ENCODE data around the gene FAXC.

FAXC gene

GRCh38 chr6:99333068-99333467, 16.4 kb downstream of the FAXC start:
- peaks cover 4% of the 10 kb centered on the region for H3K4me1 ChIP-seq (ENCODE audit: control insufficient read depth, insufficient read depth, low read length)
- H3K27me3 ChIP-seq (ENCODE audit: control insufficient read depth, insufficient read depth, low read length), result no peaks in the 10 kb centered on the region
- H3K4me3 ChIP-seq (ENCODE audit: low read length), result no peak overlapping the region
- H3K36me3 ChIP-seq (ENCODE audit: control insufficient read depth, insufficient read depth, low read length), result no peaks in the 10 kb centered on the region
- H3K9ac ChIP-seq (ENCODE audit: low read length), result no peak overlapping the region
- H3K27ac ChIP-seq (ENCODE audit: low read depth, low read length), result no peak overlapping the region

GRCh38 chr6:99331531-99331930, 17.9 kb downstream of the FAXC start:
- no peak overlapping the region for H3K4me3 ChIP-seq (ENCODE audit: low read length)
- H3K9ac ChIP-seq (ENCODE audit: low read length), result no peak overlapping the region
- no peak overlapping the region for H3K27ac ChIP-seq (ENCODE audit: low read depth, low read length)
- no peaks in the 10 kb centered on the region for H3K36me3 ChIP-seq (ENCODE audit: control insufficient read depth, insufficient read depth, low read length)
- peaks cover 4% of the 10 kb centered on the region for H3K4me1 ChIP-seq (ENCODE audit: control insufficient read depth, insufficient read depth, low read length)
- no peaks in the 10 kb centered on the region for H3K27me3 ChIP-seq (ENCODE audit: control insufficient read depth, insufficient read depth, low read length)

- H3K9ac ChIP-seq (ENCODE audit: low read length), result no peak overlapping the region
- no peaks in the 10 kb centered on the region for H3K27me3 ChIP-seq (ENCODE audit: control insufficient read depth, insufficient read depth, low read length)
- peaks cover 4% of the 10 kb centered on the region for H3K4me1 ChIP-seq (ENCODE audit: control insufficient read depth, insufficient read depth, low read length)
- H3K36me3 ChIP-seq (ENCODE audit: control insufficient read depth, insufficient read depth, low read length), result no peaks in the 10 kb centered on the region
- no peak overlapping the region for H3K27ac ChIP-seq (ENCODE audit: low read depth, low read length)
- H3K4me3 ChIP-seq (ENCODE audit: low read length), result no peak overlapping the region
These were observed 19.3 kb downstream of the FAXC start for GRCh38 chr6:99330159-99330558.

- Histone ChIP-seq H3K4me3 (ENCODE audit: low read length) (no peak overlapping the region), H3K9ac (ENCODE audit: low read length) (no peak overlapping the region), H3K27ac (ENCODE audit: low read depth, low read length) (no peak overlapping the region), H3K27me3 (ENCODE audit: control insufficient read depth, insufficient read depth, low read length) (no peaks in the 10 kb centered on the region), H3K4me1 (ENCODE audit: control insufficient read depth, insufficient read depth, low read length) (no peaks in the 10 kb centered on the region), H3K36me3 (ENCODE audit: control insufficient read depth, insufficient read depth, low read length) (no peaks in the 10 kb centered on the region)
These were observed 24.5 kb downstream of the FAXC start for GRCh38 chr6:99324996-99325395.

- no peak overlapping the region for H3K9ac ChIP-seq (ENCODE audit: low read length)
- H3K27ac ChIP-seq (ENCODE audit: low read depth, low read length), result no peak overlapping the region
- H3K4me3 ChIP-seq (ENCODE audit: low read length), result no peak overlapping the region
- H3K4me1 ChIP-seq (ENCODE audit: control insufficient read depth, insufficient read depth, low read length), result no peaks in the 10 kb centered on the region
- H3K27me3 ChIP-seq (ENCODE audit: control insufficient read depth, insufficient read depth, low read length), result no peaks in the 10 kb centered on the region
- no peaks in the 10 kb centered on the region for H3K36me3 ChIP-seq (ENCODE audit: control insufficient read depth, insufficient read depth, low read length)
These were observed 30.9 kb downstream of the FAXC start for GRCh38 chr6:99318566-99318965.

- Histone ChIP-seq H3K4me3 (ENCODE audit: low read length) (no peak overlapping the region), H3K27me3 (ENCODE audit: control insufficient read depth, insufficient read depth, low read length) (no peaks in the 10 kb centered on the region), H3K4me1 (ENCODE audit: control insufficient read depth, insufficient read depth, low read length) (no peaks in the 10 kb centered on the region), H3K27ac (ENCODE audit: low read depth, low read length) (no peak overlapping the region), H3K9ac (ENCODE audit: low read length) (no peak overlapping the region), H3K36me3 (ENCODE audit: control insufficient read depth, insufficient read depth, low read length) (no peaks in the 10 kb centered on the region)
These were observed 37.1 kb downstream of the FAXC start for GRCh38 chr6:99312354-99312753.

GRCh38 chr6:99310553-99310952, 38.9 kb downstream of the FAXC start:
- no peaks in the 10 kb centered on the region for H3K27me3 ChIP-seq (ENCODE audit: control insufficient read depth, insufficient read depth, low read length)
- H3K36me3 ChIP-seq (ENCODE audit: control insufficient read depth, insufficient read depth, low read length), result peaks cover 4% of the 10 kb centered on the region
- H3K9ac ChIP-seq (ENCODE audit: low read length), result no peak overlapping the region
- no peak overlapping the region for H3K4me3 ChIP-seq (ENCODE audit: low read length)
- no peak overlapping the region for H3K27ac ChIP-seq (ENCODE audit: low read depth, low read length)
- H3K4me1 ChIP-seq (ENCODE audit: control insufficient read depth, insufficient read depth, low read length), result no peaks in the 10 kb centered on the region

- H3K27ac ChIP-seq (ENCODE audit: low read depth, low read length), result no peak overlapping the region
- no peak overlapping the region for H3K9ac ChIP-seq (ENCODE audit: low read length)
- H3K4me3 ChIP-seq (ENCODE audit: low read length), result no peak overlapping the region
- H3K27me3 ChIP-seq (ENCODE audit: control insufficient read depth, insufficient read depth, low read length), result no peaks in the 10 kb centered on the region
- peaks cover 5% of the 10 kb centered on the region for H3K36me3 ChIP-seq (ENCODE audit: control insufficient read depth, insufficient read depth, low read length)
- no peaks in the 10 kb centered on the region for H3K4me1 ChIP-seq (ENCODE audit: control insufficient read depth, insufficient read depth, low read length)
These were observed 39.9 kb downstream of the FAXC start for GRCh38 chr6:99309557-99309956.

- H3K27ac ChIP-seq (ENCODE audit: low read depth, low read length), result no peak overlapping the region
- no peaks in the 10 kb centered on the region for H3K4me1 ChIP-seq (ENCODE audit: control insufficient read depth, insufficient read depth, low read length)
These were observed 40.7 kb downstream of the FAXC start for GRCh38 chr6:99308788-99309187.

GRCh38 chr6:99307295-99307907, 42.1 kb downstream of the FAXC start:
- Histone ChIP-seq H3K27ac (ENCODE audit: low read depth, low read length) (no peak overlapping the region), H3K27me3 (ENCODE audit: control insufficient read depth, insufficient read depth, low read length) (no peaks in the 10 kb centered on the region), H3K9ac (ENCODE audit: low read length) (no peak overlapping the region), H3K4me1 (ENCODE audit: control insufficient read depth, insufficient read depth, low read length) (no peaks in the 10 kb centered on the region), H3K4me3 (ENCODE audit: low read length) (no peak overlapping the region), H3K36me3 (ENCODE audit: control insufficient read depth, insufficient read depth, low read length) (peaks cover 6% of the 10 kb centered on the region)

More at GRCh38 chr6:99308788-99309187, 40.7 kb downstream of the FAXC start:
- H3K27me3 ChIP-seq (ENCODE audit: control insufficient read depth, insufficient read depth, low read length), result no peaks in the 10 kb centered on the region
- H3K9ac ChIP-seq (ENCODE audit: low read length), result no peak overlapping the region
- H3K4me3 ChIP-seq (ENCODE audit: low read length), result no peak overlapping the region
- peaks cover 6% of the 10 kb centered on the region for H3K36me3 ChIP-seq (ENCODE audit: control insufficient read depth, insufficient read depth, low read length)

GRCh38 chr6:99306341-99306740, 43.1 kb downstream of the FAXC start:
- Histone ChIP-seq H3K9ac (ENCODE audit: low read length) (no peak overlapping the region), H3K4me3 (ENCODE audit: low read length) (no peak overlapping the region), H3K27me3 (ENCODE audit: control insufficient read depth, insufficient read depth, low read length) (no peaks in the 10 kb centered on the region), H3K36me3 (ENCODE audit: control insufficient read depth, insufficient read depth, low read length) (peaks cover 6% of the 10 kb centered on the region), H3K4me1 (ENCODE audit: control insufficient read depth, insufficient read depth, low read length) (peaks cover 5% of the 10 kb centered on the region), H3K27ac (ENCODE audit: low read depth, low read length) (no peak overlapping the region)

GRCh38 chr6:99305021-99305554, 44.4 kb downstream of the FAXC start:
- Histone ChIP-seq H3K36me3 (ENCODE audit: control insufficient read depth, insufficient read depth, low read length) (peaks cover 6% of the 10 kb centered on the region), H3K4me3 (ENCODE audit: low read length) (no peak overlapping the region), H3K27me3 (ENCODE audit: control insufficient read depth, insufficient read depth, low read length) (no peaks in the 10 kb centered on the region), H3K9ac (ENCODE audit: low read length) (no peak overlapping the region), H3K4me1 (ENCODE audit: control insufficient read depth, insufficient read depth, low read length) (peaks cover 10% of the 10 kb centered on the region), H3K27ac (ENCODE audit: low read depth, low read length) (no peak overlapping the region)

GRCh38 chr6:99297415-99297814, 52.1 kb downstream of the FAXC start:
- H3K9ac ChIP-seq (ENCODE audit: low read length), result no peak overlapping the region
- H3K4me3 ChIP-seq (ENCODE audit: low read length), result no peak overlapping the region
- no peak overlapping the region for H3K27ac ChIP-seq (ENCODE audit: low read depth, low read length)
- no peaks in the 10 kb centered on the region for H3K27me3 ChIP-seq (ENCODE audit: control insufficient read depth, insufficient read depth, low read length)
- H3K36me3 ChIP-seq (ENCODE audit: control insufficient read depth, insufficient read depth, low read length), result no peaks in the 10 kb centered on the region
- peaks cover 10% of the 10 kb centered on the region for H3K4me1 ChIP-seq (ENCODE audit: control insufficient read depth, insufficient read depth, low read length)

Data from rectal smooth muscle tissue (tissue), 1 donor.